K562 (cell line): Measurements from ENCODE around the gene ERF. TPM values are rescaled to one million over a fixed set of nuclear protein-coding genes. Genes with fewer than 3 reads are reported as not detected.

Experiments
- ATAC-seq: fragments of 200-7000 bp; cut with Tn5 transposase; 3 replicates; pipeline ENCODE4 v1.9.1; 2020; ENCODE audit warnings: moderate library complexity
- BruUV-seq: library from RNA; stranded (reverse); fragments of 400-500 nt; replicated peaks from 2 replicates; lab custom pipeline; 2021; lab: Mats Ljungman, UMichigan
- CTCF ChIA-PET: fragments of 300-600 bp; formaldehyde crosslinking; extraction: SDS; loops from one replicate; lab custom pipeline; 2021; ENCODE audit warnings: low intra/inter-chr PET ratio; lab: Yijun Ruan, JAX
- POLR2A ChIA-PET: fragments of 300-600, 350-650 bp; sonication (Branson Sonifier 250); formaldehyde crosslinking; extraction: SDS; loops from one replicate; lab custom pipeline; 2021; ENCODE audit warnings: antibody characterized with exemption, inconsistent platforms; lab: Yijun Ruan, JAX
- DNase-seq, 4 experiments: peaks; one replicate each; pipeline versions ENCODE4 v3.0.0 to v3.0.0-alpha.2; 2011 to 2018; ENCODE audit warnings: low spot score in 3 of 4, mixed read lengths in 3 of 4; ENCODE audit errors: extremely low read depth in 1 of 4
- FAIRE-seq: peaks from 2 replicates; lab custom pipeline; 2011; peaks lifted over from hg19 to GRCh38; lab: Jason Lieb, UNC
- H2AFZ ChIP-seq: 2 replicates; pipeline ENCODE4 v1.6.0; 2011; ENCODE audit warnings: low read depth, low read length, control low read depth, inconsistent platforms
- H3K27ac ChIP-seq: fragments of 200-600 bp; 3 replicates; pipeline ENCODE4 v1.8.0; 2011; ENCODE audit warnings: low read depth, mild to moderate bottlenecking, control low read depth, inconsistent platforms, low read length, moderate library complexity, mixed read lengths; ENCODE audit errors: extremely low read depth
- H3K27me3 ChIP-seq, 2 experiments: fragments of 300-600 bp in 1 of 2; 2 replicates in 1 of 2; 3 replicates in 1 of 2; pipeline versions ENCODE4 v1.6.0 to v1.8.0; 2011; ENCODE audit warnings: inconsistent platforms in 2 of 2, low read length in 2 of 2, mild to moderate bottlenecking in 1 of 2, mixed read lengths in 1 of 2, moderate library complexity in 1 of 2; ENCODE audit not compliant: control insufficient read depth in 2 of 2, insufficient read depth in 2 of 2
- H3K36me3 ChIP-seq: fragments of 300-600 bp; 3 replicates; pipeline ENCODE4 v1.8.0; 2011; ENCODE audit warnings: mild to moderate bottlenecking, low read length, inconsistent platforms; ENCODE audit not compliant: control insufficient read depth, insufficient read depth
- H3K4me1 ChIP-seq, 2 experiments: fragments of 200-600 bp in 1 of 2; replicated peaks in 1 of 2; 2 replicates in 1 of 2; 3 replicates in 1 of 2; pipeline versions ENCODE4 v1.5.1 to v1.8.0; 2011; ENCODE audit warnings: inconsistent platforms in 2 of 2, low read length in 2 of 2, mild to moderate bottlenecking in 1 of 2, mixed read lengths in 1 of 2, moderate library complexity in 1 of 2; ENCODE audit not compliant: control insufficient read depth in 2 of 2, insufficient read depth in 2 of 2
- H3K4me2 ChIP-seq: 2 replicates; pipeline ENCODE4 v1.6.1; 2011; ENCODE audit warnings: low read length, control low read depth, inconsistent platforms, mixed read lengths; ENCODE audit not compliant: insufficient read depth
- H3K4me3 ChIP-seq: fragments of 200-600 bp; sonication (generic), shearing (Covaris generic); 2 replicates; pipeline ENCODE4 v1.5.1; 2016; ENCODE audit warnings: control low read depth, inconsistent platforms
- H3K79me2 ChIP-seq: fragments of 200-600 bp; 3 replicates; pipeline ENCODE4 v1.8.0; 2011; ENCODE audit warnings: low read length, inconsistent platforms; ENCODE audit not compliant: control insufficient read depth, insufficient read depth
- H3K9ac ChIP-seq, 2 experiments: 2 replicates each; pipeline versions ENCODE4 v1.6.0 to v1.6.1; 2011; ENCODE audit warnings: low read depth in 2 of 2, low read length in 2 of 2, control low read depth in 1 of 2, inconsistent platforms in 1 of 2, mild to moderate bottlenecking in 1 of 2, mixed read lengths in 1 of 2; ENCODE audit not compliant: insufficient read depth in 1 of 2
- H3K9me1 ChIP-seq: one replicate; pipeline ENCODE4 v1.6.0; 2011; ENCODE audit warnings: inconsistent platforms, mild to moderate bottlenecking, low read length, moderate library complexity; ENCODE audit not compliant: control insufficient read depth, insufficient read depth
- H3K9me3 ChIP-seq: replicated peaks from 2 replicates; pipeline ENCODE4 v1.5.1; 2011; ENCODE audit warnings: low read depth, low read length, inconsistent platforms; ENCODE audit not compliant: control insufficient read depth, insufficient read depth
- H4K20me1 ChIP-seq: replicated peaks from 2 replicates; pipeline ENCODE4 v1.6.1; 2011; ENCODE audit warnings: low read length, inconsistent platforms, mixed read lengths; ENCODE audit not compliant: control insufficient read depth, insufficient read depth
- MAX ChIP-seq: sonication (generic); formaldehyde crosslinking; IDR thresholded peaks from 2 replicates; pipeline ENCODE4 v1.9.0; 2022; ENCODE audit warnings: mild to moderate bottlenecking, missing genetic modification reagents
- NCOA4 ChIP-seq: fragments of 450-650 bp; IDR thresholded peaks from 2 replicates; pipeline ENCODE4 v1.6.1; 2018; ENCODE audit warnings: mild to moderate bottlenecking; ENCODE audit not compliant: partially characterized antibody
- NFIC ChIP-seq: fragments of 450-650 bp; IDR thresholded peaks from 2 replicates; pipeline ENCODE4 v1.6.1; 2017; ENCODE audit warnings: mild to moderate bottlenecking, inconsistent platforms
- PCBP2 ChIP-seq: fragments of 200-400 bp; formaldehyde crosslinking; IDR thresholded peaks from 2 replicates; pipeline ENCODE4 v1.6.1; 2018; ENCODE audit warnings: low read length, low read depth, mild to moderate bottlenecking, moderate library complexity; ENCODE audit not compliant: poor library complexity, severe bottlenecking
- PHF21A ChIP-seq: fragments of 450-650 bp; IDR thresholded peaks from 2 replicates; pipeline ENCODE4 v1.6.1; 2017; ENCODE audit warnings: low read depth, borderline replicate concordance
- SAP30 ChIP-seq: fragments of 200-600 bp; sonication (generic); IDR thresholded peaks from 2 replicates; pipeline ENCODE4 v1.6.1; 2012; ENCODE audit warnings: borderline replicate concordance, low read depth, mild to moderate bottlenecking, moderate library complexity, low read length, control low read depth, inconsistent platforms; ENCODE audit not compliant: insufficient read depth, poor library complexity, severe bottlenecking
- SETDB1 ChIP-seq: IDR thresholded peaks from one replicate; pipeline ENCODE4 v1.6.1; 2012; ENCODE audit warnings: low read length, control low read depth, inconsistent platforms
- SNIP1 ChIP-seq: fragments of 450-650 bp; IDR thresholded peaks from 2 replicates; pipeline ENCODE4 v1.7.1; 2017; ENCODE audit warnings: low read depth, mild to moderate bottlenecking
- YY1 ChIP-seq, 3 experiments: IDR thresholded peaks; 2 replicates each; pipeline ENCODE4 v1.6.1; 2011; ENCODE audit warnings: low read length in 2 of 3, mild to moderate bottlenecking in 2 of 3, moderate library complexity in 2 of 3, borderline replicate concordance in 1 of 3, control low read depth in 1 of 3, low read depth in 1 of 3; ENCODE audit not compliant: insufficient read depth in 3 of 3, insufficient replicate concordance in 2 of 3, control insufficient read depth in 1 of 3, insufficient read length in 1 of 3; ENCODE audit errors: extremely low read depth in 1 of 3
- WGBS: fragments of 100-300 bp; shearing (Covaris generic); methylation state at CpG from one replicate; pipeline ENCODE4 v1.1.6; 2016; ENCODE audit warnings: low coverage, mixed read lengths; ENCODE audit not compliant: insufficient coverage; ENCODE audit errors: missing lambda C conversion rate; 5-methylcytosine and 5-hydroxymethylcytosine counted together
- in situ Hi-C: fragments of 300-500 bp; cut with MboI; formaldehyde crosslinking; loops from 4 replicates; pipeline ENCODE4 v1.15.0; 2018; ENCODE audit warnings: inconsistent platforms, mixed read lengths
- intact Hi-C: fragments of 100-400 bp; cut with micrococcal nuclease; formaldehyde crosslinking; loops from 2 replicates; pipeline ENCODE4 v1.14.2; 2022
- polyA plus RNA-seq, 8 experiments: library from polyadenylated mRNA; depleted of rRNA in 4 of 8; stranded (reverse) in 5 of 8; unstranded in 3 of 8; fragments of >200 nt; fragmentation: Nextera tagmentation in 2 of 8; fragmentation: Illumina TruSeq in 1 of 8; extraction: Ambion mirVana in 2 of 8; extraction: Trizol in 1 of 8; gene quantifications; 2 replicates each; pipeline versions ENCODE4 v1.2.1 to v1.2.3, GENCODE V29; 2011 to 2014; ENCODE audit warnings: inconsistent platforms in 1 of 8, missing spikeins in 1 of 8
- total RNA-seq, 7 experiments: library from RNA; depleted of rRNA in 6 of 7; stranded (reverse); fragments of >200 nt in 6 of 7; fragmentation: Illumina TruSeq in 2 of 7; extraction: Trizol in 2 of 7; gene quantifications; 2 replicates each; pipeline versions ENCODE4 v1.2.1 to v1.2.3, GENCODE V29; 2011 to 2021; ENCODE audit warnings: low replicate concordance in 1 of 7
- TF ChIP-seq, protein P1 (sequence below): sonication (generic); formaldehyde crosslinking; IDR thresholded peaks from 2 replicates; pipeline ENCODE4 v1.8.0; 2022; ENCODE audit warnings: mild to moderate bottlenecking, low read depth, missing genetic modification reagents
- TF ChIP-seq, protein P2 (sequence below): fragments of 250-450 bp; sonication (Bioruptor Pico); IDR thresholded peaks from 2 replicates; pipeline ENCODE4 v1.5.1; 2021; ENCODE audit warnings: mild to moderate bottlenecking

ERF gene
- total and polyA plus RNA-seq, 9 of the 15 experiments (the other 6 are each of a cell fraction or from before 2014, with no cell fraction given) = 0.03 to 75.4 (median 27.0) TPM

DNA sequence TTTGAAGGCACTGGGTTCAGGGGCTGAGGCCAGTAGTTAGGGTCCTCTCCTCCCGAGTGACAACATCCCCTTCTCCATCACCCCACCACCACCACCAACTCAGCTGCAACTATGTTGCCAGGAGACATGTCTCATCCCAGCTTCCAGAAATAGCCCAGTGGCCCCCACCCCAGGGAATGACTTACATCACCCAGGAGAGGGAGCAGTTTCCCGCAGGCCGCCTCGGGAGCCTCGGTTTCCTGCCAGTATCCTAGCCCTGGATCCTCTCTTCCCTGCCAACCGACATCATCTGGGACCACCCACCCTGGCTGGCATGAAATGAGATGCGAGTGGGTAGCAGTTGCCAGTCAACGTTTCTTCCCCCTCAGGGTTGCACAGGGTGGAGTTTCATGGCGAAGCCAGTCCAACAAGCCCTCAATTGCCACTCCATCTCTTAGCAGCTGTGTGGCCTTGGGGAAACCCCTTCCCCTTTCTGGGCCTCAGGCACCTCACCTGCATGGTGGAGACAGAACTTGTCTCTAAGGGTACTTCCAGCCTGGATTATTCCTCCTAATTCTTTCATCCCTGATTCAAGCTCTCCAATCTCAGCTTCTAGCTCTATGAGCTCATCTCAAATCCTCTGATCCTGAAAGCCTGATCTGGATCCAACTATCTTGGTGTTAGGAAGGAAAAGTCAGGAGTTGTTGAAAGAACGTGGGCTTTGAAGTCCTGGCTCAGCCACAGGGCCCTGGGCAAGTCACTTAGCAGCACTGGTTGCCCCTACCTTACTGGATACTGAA lies 8.6 kb downstream of the ERF start (continued):
- TF ChIP-seq, protein P1, sequence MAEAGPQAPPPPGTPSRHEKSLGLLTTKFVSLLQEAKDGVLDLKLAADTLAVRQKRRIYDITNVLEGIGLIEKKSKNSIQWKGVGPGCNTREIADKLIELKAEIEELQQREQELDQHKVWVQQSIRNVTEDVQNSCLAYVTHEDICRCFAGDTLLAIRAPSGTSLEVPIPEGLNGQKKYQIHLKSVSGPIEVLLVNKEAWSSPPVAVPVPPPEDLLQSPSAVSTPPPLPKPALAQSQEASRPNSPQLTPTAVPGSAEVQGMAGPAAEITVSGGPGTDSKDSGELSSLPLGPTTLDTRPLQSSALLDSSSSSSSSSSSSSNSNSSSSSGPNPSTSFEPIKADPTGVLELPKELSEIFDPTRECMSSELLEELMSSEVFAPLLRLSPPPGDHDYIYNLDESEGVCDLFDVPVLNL (CRISPR knock-in tag) = no peak
- TF ChIP-seq PCBP2 (no peak), SAP30 (no peak)

- Histone ChIP-seq H3K27ac (peak overlapping the region; percentile 29), H3K9ac (peak overlapping the region; percentile 31 to 46; a peak in 3 of 4 replicates), H3K4me1 (peaks cover 7 to 39% of the 10 kb centered on the region in 2 experiments; a peak in 4 of 5 replicates), H3K9me3 (no peaks in the 10 kb centered on the region), H3K27me3 (no peaks in the 10 kb centered on the region), H2AFZ (peak overlapping the region; percentile 89), H4K20me1 (no peaks in the 10 kb centered on the region), H3K9me1 (no peaks in the 10 kb centered on the region), H3K36me3 (peaks cover 34% of the 10 kb centered on the region), H3K4me2 (peak overlapping the region; percentile 68), H3K4me3 (peak overlapping the region; percentile 79; the same call in 1 of the 2 replicates), H3K79me2 (peaks cover 40% of the 10 kb centered on the region)
- no TSS peak for BruUV-seq
- in situ Hi-C loops = no loop called here
- POLR2A ChIA-PET = interaction anchor here (0.6 to 11.7 kb wide), 7 partner anchors 10 to 45 kb away, joined by 3 to 116 read pairs (median 4); partner anchors contain the start of genes CIC and DEDD2
- intact Hi-C loops = no loop called here
- DNase-seq (no peak), FAIRE-seq (no peak), ATAC-seq (no peak)
- 79% methylated on average over 10 of the region's 10 CpGs for WGBS
- TF ChIP-seq PHF21A (no peak), MAX (no peak), SETDB1 (no peak), NFIC (no peak), NCOA4 (no peak), YY1 (IDR thresholded peaks at IDR 0.05; ENCODE audit: borderline replicate concordance in 1 of 3, control insufficient read depth in 1 of 3, extremely low read depth in 1 of 3, insufficient read depth in 3 of 3, insufficient read length in 1 of 3, insufficient replicate concordance in 2 of 3, low read depth in 1 of 3, low read length in 2 of 3) (no peak), SNIP1 (no peak)
- TF ChIP-seq, protein P2, sequence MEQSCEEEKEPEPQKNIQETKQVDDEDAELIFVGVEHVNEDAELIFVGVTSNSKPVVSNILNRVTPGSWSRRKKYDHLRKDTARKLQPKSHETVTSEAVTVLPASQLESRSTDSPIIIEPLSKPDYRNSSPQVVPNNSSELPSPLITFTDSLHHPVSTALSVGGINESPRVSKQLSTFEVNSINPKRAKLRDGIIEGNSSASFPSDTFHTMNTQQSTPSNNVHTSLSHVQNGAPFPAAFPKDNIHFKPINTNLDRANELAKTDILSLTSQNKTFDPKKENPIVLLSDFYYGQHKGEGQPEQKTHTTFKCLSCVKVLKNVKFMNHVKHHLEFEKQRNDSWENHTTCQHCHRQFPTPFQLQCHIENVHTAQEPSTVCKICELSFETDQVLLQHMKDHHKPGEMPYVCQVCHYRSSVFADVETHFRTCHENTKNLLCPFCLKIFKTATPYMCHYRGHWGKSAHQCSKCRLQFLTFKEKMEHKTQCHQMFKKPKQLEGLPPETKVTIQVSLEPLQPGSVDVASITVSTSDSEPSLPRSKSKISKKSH (CRISPR knock-in tag) = no peak
- CTCF ChIA-PET = interaction anchor here (2.2 to 4.0 kb wide), 3 partner anchors 35 to 113 kb away, joined by 5 to 24 read pairs (median 6); partner anchors contain the start of gene POU2F2
Observed at GRCh38 chr19:42245231-42245630, 9.7 kb downstream of the ERF start.
